Keratinocyte (primary cell): ENCODE data around the gene CNOT4. TPM values are rescaled to one million over a fixed set of nuclear protein-coding genes. Genes with fewer than 3 reads are reported as not detected.

Experiments
- DNase-seq: peaks from one replicate; pipeline ENCODE4 v3.0.0-alpha.2; 2011; ENCODE audit warnings: low read depth, missing footprints, low spot score
- FAIRE-seq: peaks from 2 replicates; lab custom pipeline; 2011; peaks lifted over from hg19 to GRCh38; lab: Jason Lieb, UNC
- H2AFZ ChIP-seq: 2 replicates; pipeline ENCODE4 v1.6.0; 2012; ENCODE audit warnings: low read length, control low read depth, inconsistent platforms; ENCODE audit not compliant: control insufficient read depth
- H3K27ac ChIP-seq: 2 replicates; pipeline ENCODE4 v1.5.1; 2011; ENCODE audit warnings: low read length; ENCODE audit not compliant: control insufficient read depth, insufficient read depth
- H3K27me3 ChIP-seq: 3 replicates; pipeline ENCODE4 v1.6.0; 2011; ENCODE audit warnings: low read length; ENCODE audit not compliant: control insufficient read depth, insufficient read depth; ENCODE audit errors: extremely low read depth
- H3K36me3 ChIP-seq, 2 experiments: 2 replicates in 1 of 2; 3 replicates in 1 of 2; pipeline ENCODE4 v1.5.1; 2011; ENCODE audit warnings: low read length in 2 of 2, mild to moderate bottlenecking in 1 of 2; ENCODE audit not compliant: control insufficient read depth in 2 of 2, insufficient read depth in 2 of 2; ENCODE audit errors: extremely low read depth in 1 of 2
- H3K4me1 ChIP-seq: 3 replicates; pipeline ENCODE4 v1.5.1; 2011; ENCODE audit warnings: low read length; ENCODE audit not compliant: control insufficient read depth, insufficient read depth; ENCODE audit errors: extremely low read depth
- H3K4me2 ChIP-seq: 3 replicates; pipeline ENCODE4 v1.6.0; 2011; ENCODE audit warnings: low read depth, low read length; ENCODE audit not compliant: control insufficient read depth, insufficient read depth; ENCODE audit errors: extremely low read depth
- H3K4me3 ChIP-seq, 3 experiments: fragments of 200-600 bp in 1 of 3; sonication (generic) in 1 of 3; 2 replicates in 2 of 3; 3 replicates in 1 of 3; pipeline ENCODE4 v1.5.1; 2011 to 2016; ENCODE audit warnings: low read length in 3 of 3, mild to moderate bottlenecking in 3 of 3, control low read depth in 2 of 3, inconsistent platforms in 1 of 3, low read depth in 1 of 3, mixed read lengths in 1 of 3, mixed run types in 1 of 3, moderate library complexity in 1 of 3; ENCODE audit not compliant: control insufficient read depth in 2 of 3, insufficient read depth in 2 of 3; ENCODE audit errors: extremely low read depth in 1 of 3
- H3K79me2 ChIP-seq: 2 replicates; pipeline ENCODE4 v1.6.0; 2012; ENCODE audit warnings: low read length; ENCODE audit not compliant: control insufficient read depth, insufficient read depth
- H3K9ac ChIP-seq: 3 replicates; pipeline ENCODE4 v1.6.0; 2011; ENCODE audit warnings: low read length; ENCODE audit not compliant: control insufficient read depth, insufficient read depth; ENCODE audit errors: extremely low read depth
- H3K9me1 ChIP-seq: 3 replicates; pipeline ENCODE4 v1.6.0; 2011; ENCODE audit warnings: low read length; ENCODE audit not compliant: control insufficient read depth, insufficient read depth; ENCODE audit errors: extremely low read depth
- H3K9me3 ChIP-seq: 2 replicates; pipeline ENCODE4 v1.5.1; 2012; ENCODE audit warnings: low read depth, low read length; ENCODE audit not compliant: control insufficient read depth
- H4K20me1 ChIP-seq: 3 replicates; pipeline ENCODE4 v1.6.0; 2011; ENCODE audit warnings: low read length; ENCODE audit not compliant: control insufficient read depth, insufficient read depth; ENCODE audit errors: extremely low read depth
- EZH2 ChIP-seq: IDR thresholded peaks from one replicate; pipeline ENCODE4 v1.6.1; 2012; ENCODE audit warnings: inconsistent platforms, mild to moderate bottlenecking, low read length, moderate library complexity
- dilution Hi-C: fragments of 300-500 bp; cut with MboI; formaldehyde crosslinking; loops from one replicate; pipeline ENCODE4 v1.7.0; 2020; ENCODE audit warnings: low sequenced_read_pairs; ENCODE audit not compliant: extremely low pct_ligation_motif_present
- polyA plus RNA-seq, 5 experiments: library from polyadenylated mRNA; depleted of rRNA in 3 of 5; stranded (reverse) in 3 of 5; stranded (forward) in 1 of 5; unstranded in 1 of 5; fragments of >200 nt; gene quantifications; 1 replicate in 1 of 5; 2 replicates in 3 of 5; 3 replicates in 1 of 5; pipeline versions ENCODE4 v1.2.1 to v1.2.3, GENCODE V29; 2011 to 2012; ENCODE audit warnings: missing spikeins in 2 of 5, low read depth in 1 of 5, low replicate concordance in 1 of 5
- TF ChIP-seq, protein P1 (sequence below), 3 experiments: IDR thresholded peaks in 1 of 3; conservative IDR thresholded peaks in 1 of 3; optimal IDR thresholded peaks in 1 of 3; 2 replicates in 2 of 3; 3 replicates in 1 of 3; pipeline versions ENCODE3 to v1.5.1; 2011; ENCODE audit warnings: low read length in 3 of 3, mild to moderate bottlenecking in 3 of 3, moderate library complexity in 2 of 3, control low read depth in 1 of 3, inconsistent platforms in 1 of 3; ENCODE audit not compliant: insufficient read depth in 2 of 3; ENCODE audit errors: extremely low read depth in 1 of 3

The CNOT4 gene
- polyA plus RNA-seq, 1 donor (not counting 4 experiments of a cell fraction or from before 2014, with no cell fraction given): 11.4 TPM

DNA sequence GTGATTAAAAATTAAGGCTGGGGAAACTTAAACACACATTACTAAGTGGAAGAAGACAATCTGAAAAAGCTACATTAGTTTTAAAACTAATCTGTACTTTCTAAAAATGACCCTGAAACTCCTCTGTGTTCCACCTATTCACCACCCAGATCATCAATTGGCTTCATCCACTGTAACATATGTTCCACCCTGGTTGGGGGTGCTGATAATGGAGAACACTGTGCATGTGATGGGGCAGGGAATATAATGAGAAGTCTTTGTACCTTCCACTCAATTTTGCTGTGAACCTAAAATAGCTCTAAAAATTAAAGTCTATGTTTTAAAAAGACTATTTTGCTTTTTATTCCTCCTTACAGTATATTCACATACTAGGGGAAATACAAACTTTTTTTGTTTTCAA lies 132.7 kb downstream of the CNOT4 start:
- no peak for TF ChIP-seq EZH2
- TF ChIP-seq, protein P1, sequence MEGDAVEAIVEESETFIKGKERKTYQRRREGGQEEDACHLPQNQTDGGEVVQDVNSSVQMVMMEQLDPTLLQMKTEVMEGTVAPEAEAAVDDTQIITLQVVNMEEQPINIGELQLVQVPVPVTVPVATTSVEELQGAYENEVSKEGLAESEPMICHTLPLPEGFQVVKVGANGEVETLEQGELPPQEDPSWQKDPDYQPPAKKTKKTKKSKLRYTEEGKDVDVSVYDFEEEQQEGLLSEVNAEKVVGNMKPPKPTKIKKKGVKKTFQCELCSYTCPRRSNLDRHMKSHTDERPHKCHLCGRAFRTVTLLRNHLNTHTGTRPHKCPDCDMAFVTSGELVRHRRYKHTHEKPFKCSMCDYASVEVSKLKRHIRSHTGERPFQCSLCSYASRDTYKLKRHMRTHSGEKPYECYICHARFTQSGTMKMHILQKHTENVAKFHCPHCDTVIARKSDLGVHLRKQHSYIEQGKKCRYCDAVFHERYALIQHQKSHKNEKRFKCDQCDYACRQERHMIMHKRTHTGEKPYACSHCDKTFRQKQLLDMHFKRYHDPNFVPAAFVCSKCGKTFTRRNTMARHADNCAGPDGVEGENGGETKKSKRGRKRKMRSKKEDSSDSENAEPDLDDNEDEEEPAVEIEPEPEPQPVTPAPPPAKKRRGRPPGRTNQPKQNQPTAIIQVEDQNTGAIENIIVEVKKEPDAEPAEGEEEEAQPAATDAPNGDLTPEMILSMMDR (optimal IDR thresholded peaks at IDR 0.05 in 1 of 3, IDR thresholded peaks at IDR 0.05 in 1 of 3, conservative IDR thresholded peaks at IDR 0.05 in 1 of 3; ENCODE audit: extremely low read depth in 1 of 3, insufficient read depth in 2 of 3, low read length in 3 of 3): no peak
- no peak for DNase-seq
- H3K27ac ChIP-seq: no peak overlapping the region
- H3K79me2 ChIP-seq: no peaks in the 10 kb centered on the region
- no peaks in the 10 kb centered on the region for H3K4me1 ChIP-seq
- no peaks in the 10 kb centered on the region for H3K9me3 ChIP-seq
- peaks cover 0 to 2% of the 10 kb centered on the region in 2 experiments for H3K36me3 ChIP-seq
- H2AFZ ChIP-seq: no peak overlapping the region
- H3K9me1 ChIP-seq: no peaks in the 10 kb centered on the region
- no peaks in the 10 kb centered on the region for H4K20me1 ChIP-seq
- H3K27me3 ChIP-seq: no peaks in the 10 kb centered on the region
- H3K4me2 ChIP-seq: no peak overlapping the region
- dilution Hi-C loops: no loop called here
- no peak overlapping the region for H3K9ac ChIP-seq
- FAIRE-seq: no peak
- H3K4me3 ChIP-seq: no peak overlapping the region

DNA sequence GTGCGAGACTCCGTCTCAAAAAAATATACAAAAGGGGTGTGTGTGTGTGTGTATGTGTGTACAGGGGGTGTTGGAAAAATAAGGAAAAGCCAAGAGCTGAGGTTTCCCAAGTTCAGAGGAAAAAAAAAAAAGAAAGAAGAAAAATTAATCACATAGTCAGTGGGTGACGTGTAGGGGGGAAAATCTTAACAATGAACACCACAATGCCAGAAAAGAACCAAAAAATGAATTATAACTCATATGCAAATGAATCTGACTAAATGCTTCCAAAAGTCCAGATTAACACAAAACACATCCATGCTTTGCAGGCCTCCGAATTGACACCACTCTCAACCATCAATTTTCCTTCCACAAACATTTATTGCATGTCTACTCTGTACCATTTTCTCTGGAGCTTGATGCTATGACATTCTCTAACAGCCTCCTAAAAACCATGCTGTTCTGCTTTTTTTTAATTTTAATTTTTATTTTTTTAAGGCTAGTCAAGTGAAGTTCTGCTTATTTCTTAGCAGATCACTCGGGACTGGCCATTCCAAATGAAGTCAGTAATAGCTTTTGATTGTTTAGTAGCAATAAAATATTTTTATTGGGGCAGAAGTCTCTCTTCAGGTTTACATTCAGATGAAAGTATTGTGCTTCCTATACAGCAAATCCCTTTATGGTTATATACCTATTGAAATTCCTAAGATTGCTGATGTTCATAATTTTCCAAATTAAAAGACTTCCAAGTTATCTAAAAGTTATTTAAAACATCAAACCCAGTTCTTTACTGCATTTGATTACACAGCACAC lies 133.8 kb downstream of the CNOT4 start:
- peaks cover 0 to 2% of the 10 kb centered on the region in 2 experiments for H3K36me3 ChIP-seq
- no peak overlapping the region for H2AFZ ChIP-seq
- H3K9me1 ChIP-seq: no peaks in the 10 kb centered on the region
- dilution Hi-C loops: no loop called here
- no peaks in the 10 kb centered on the region for H4K20me1 ChIP-seq
- H3K79me2 ChIP-seq: no peaks in the 10 kb centered on the region
- H3K9ac ChIP-seq: no peak overlapping the region
- no peak for DNase-seq
- no peak overlapping the region for H3K4me3 ChIP-seq
- H3K27ac ChIP-seq: no peak overlapping the region
- no peak for TF ChIP-seq EZH2
- TF ChIP-seq, protein P1 (optimal IDR thresholded peaks at IDR 0.05 in 1 of 3, IDR thresholded peaks at IDR 0.05 in 1 of 3, conservative IDR thresholded peaks at IDR 0.05 in 1 of 3; ENCODE audit: extremely low read depth in 1 of 3, insufficient read depth in 2 of 3, low read length in 3 of 3): no peak
- no peaks in the 10 kb centered on the region for H3K4me1 ChIP-seq
- no peak for FAIRE-seq
- no peak overlapping the region for H3K4me2 ChIP-seq
- H3K9me3 ChIP-seq: no peaks in the 10 kb centered on the region
- no peaks in the 10 kb centered on the region for H3K27me3 ChIP-seq
